Measurements from ENCODE around the gene ETS2.

The ETS2 gene

GRCh38 chr21:38833117-38833516 lies 27.4 kb downstream of the ETS2 start:
- no peak overlapping the region for H3K27ac ChIP-seq (ENCODE audit: low read depth, low read length)
- H3K36me3 ChIP-seq (ENCODE audit: control insufficient read depth in 5 of 5, insufficient read depth in 5 of 5, low read length in 5 of 5) = no peaks in the 10 kb centered on the region
- H3K9ac ChIP-seq (ENCODE audit: low read length in 5 of 5) = no peak overlapping the region
- no peaks in the 10 kb centered on the region for H3K27me3 ChIP-seq (ENCODE audit: control insufficient read depth in 5 of 5, insufficient read depth in 4 of 5, low read length in 5 of 5)
- H3K9me3 ChIP-seq (ENCODE audit: control insufficient read depth in 5 of 5, low read length in 5 of 5) = no peaks in the 10 kb centered on the region
- peaks cover 10 to 13% (median 12%) of the 10 kb centered on the region in 5 donors for H3K4me1 ChIP-seq (ENCODE audit: control insufficient read depth in 5 of 5, insufficient read depth in 5 of 5, low read length in 5 of 5)
- no peak overlapping the region for H3K4me3 ChIP-seq (ENCODE audit: low read depth in 1 of 5, low read length in 5 of 5)

- H3K27ac ChIP-seq (ENCODE audit: low read depth, low read length) = no peak overlapping the region
- no peak overlapping the region for H3K4me3 ChIP-seq (ENCODE audit: low read depth in 1 of 5, low read length in 5 of 5)
- H3K4me1 ChIP-seq (ENCODE audit: control insufficient read depth in 5 of 5, insufficient read depth in 5 of 5, low read length in 5 of 5) = peaks cover 10 to 13% (median 12%) of the 10 kb centered on the region in 5 donors
These were observed 29.0 kb downstream of the ETS2 start for GRCh38 chr21:38834725-38835124.

GRCh38 chr21:38837806-38838461 lies 32.2 kb downstream of the ETS2 start:
- H3K9ac ChIP-seq (ENCODE audit: low read length in 5 of 5) = no peak overlapping the region
- H3K4me1 ChIP-seq (ENCODE audit: control insufficient read depth in 5 of 5, insufficient read depth in 5 of 5, low read length in 5 of 5) = no peaks in the 10 kb centered on the region
- H3K36me3 ChIP-seq (ENCODE audit: control insufficient read depth in 5 of 5, insufficient read depth in 5 of 5, low read length in 5 of 5) = no peaks in the 10 kb centered on the region
- H3K4me3 ChIP-seq (ENCODE audit: low read depth in 1 of 5, low read length in 5 of 5) = no peak overlapping the region
- no peaks in the 10 kb centered on the region for H3K9me3 ChIP-seq (ENCODE audit: control insufficient read depth in 5 of 5, low read length in 5 of 5)
- H3K27ac ChIP-seq (ENCODE audit: low read depth, low read length) = no peak overlapping the region
- no peaks in the 10 kb centered on the region for H3K27me3 ChIP-seq (ENCODE audit: control insufficient read depth in 5 of 5, insufficient read depth in 4 of 5, low read length in 5 of 5)

More at GRCh38 chr21:38834725-38835124, 29.0 kb downstream of the ETS2 start:
- H3K9me3 ChIP-seq (ENCODE audit: control insufficient read depth in 5 of 5, low read length in 5 of 5) = no peaks in the 10 kb centered on the region
- H3K9ac ChIP-seq (ENCODE audit: low read length in 5 of 5) = no peak overlapping the region
- no peaks in the 10 kb centered on the region for H3K27me3 ChIP-seq (ENCODE audit: control insufficient read depth in 5 of 5, insufficient read depth in 4 of 5, low read length in 5 of 5)
- H3K36me3 ChIP-seq (ENCODE audit: control insufficient read depth in 5 of 5, insufficient read depth in 5 of 5, low read length in 5 of 5) = no peaks in the 10 kb centered on the region

GRCh38 chr21:38838598-38839327 lies 33.0 kb downstream of the ETS2 start:
- Histone ChIP-seq H3K27ac (ENCODE audit: low read depth, low read length) (no peak overlapping the region), H3K9me3 (ENCODE audit: control insufficient read depth in 5 of 5, low read length in 5 of 5) (no peaks in the 10 kb centered on the region), H3K9ac (ENCODE audit: low read length in 5 of 5) (no peak overlapping the region), H3K4me1 (ENCODE audit: control insufficient read depth in 5 of 5, insufficient read depth in 5 of 5, low read length in 5 of 5) (no peaks in the 10 kb centered on the region), H3K4me3 (ENCODE audit: low read depth in 1 of 5, low read length in 5 of 5) (no peak overlapping the region), H3K27me3 (ENCODE audit: control insufficient read depth in 5 of 5, insufficient read depth in 4 of 5, low read length in 5 of 5) (no peaks in the 10 kb centered on the region), H3K36me3 (ENCODE audit: control insufficient read depth in 5 of 5, insufficient read depth in 5 of 5, low read length in 5 of 5) (no peaks in the 10 kb centered on the region)

GRCh38 chr21:38839328-38840286 lies 33.9 kb downstream of the ETS2 start:
- H3K36me3 ChIP-seq (ENCODE audit: control insufficient read depth in 5 of 5, insufficient read depth in 5 of 5, low read length in 5 of 5) = no peaks in the 10 kb centered on the region
- H3K27ac ChIP-seq (ENCODE audit: low read depth, low read length) = no peak overlapping the region
- no peaks in the 10 kb centered on the region for H3K9me3 ChIP-seq (ENCODE audit: control insufficient read depth in 5 of 5, low read length in 5 of 5)
- no peak overlapping the region for H3K4me3 ChIP-seq (ENCODE audit: low read depth in 1 of 5, low read length in 5 of 5)
- H3K9ac ChIP-seq (ENCODE audit: low read length in 5 of 5) = no peak overlapping the region
- no peaks in the 10 kb centered on the region for H3K27me3 ChIP-seq (ENCODE audit: control insufficient read depth in 5 of 5, insufficient read depth in 4 of 5, low read length in 5 of 5)
- H3K4me1 ChIP-seq (ENCODE audit: control insufficient read depth in 5 of 5, insufficient read depth in 5 of 5, low read length in 5 of 5) = no peaks in the 10 kb centered on the region

- H3K9ac ChIP-seq (ENCODE audit: low read length in 5 of 5) = no peak overlapping the region
- H3K9me3 ChIP-seq (ENCODE audit: control insufficient read depth in 5 of 5, low read length in 5 of 5) = no peaks in the 10 kb centered on the region
- H3K4me3 ChIP-seq (ENCODE audit: low read depth in 1 of 5, low read length in 5 of 5) = no peak overlapping the region
- no peaks in the 10 kb centered on the region for H3K27me3 ChIP-seq (ENCODE audit: control insufficient read depth in 5 of 5, insufficient read depth in 4 of 5, low read length in 5 of 5)
- no peak overlapping the region for H3K27ac ChIP-seq (ENCODE audit: low read depth, low read length)
- H3K36me3 ChIP-seq (ENCODE audit: control insufficient read depth in 5 of 5, insufficient read depth in 5 of 5, low read length in 5 of 5) = no peaks in the 10 kb centered on the region
- H3K4me1 ChIP-seq (ENCODE audit: control insufficient read depth in 5 of 5, insufficient read depth in 5 of 5, low read length in 5 of 5) = no peaks in the 10 kb centered on the region
These were observed 34.9 kb downstream of the ETS2 start for GRCh38 chr21:38840456-38841300.

- H3K9ac ChIP-seq (ENCODE audit: low read length in 5 of 5) = no peak overlapping the region
- H3K27me3 ChIP-seq (ENCODE audit: control insufficient read depth in 5 of 5, insufficient read depth in 4 of 5, low read length in 5 of 5) = no peaks in the 10 kb centered on the region
- H3K36me3 ChIP-seq (ENCODE audit: control insufficient read depth in 5 of 5, insufficient read depth in 5 of 5, low read length in 5 of 5) = no peaks in the 10 kb centered on the region
- no peaks in the 10 kb centered on the region for H3K4me1 ChIP-seq (ENCODE audit: control insufficient read depth in 5 of 5, insufficient read depth in 5 of 5, low read length in 5 of 5)
- H3K4me3 ChIP-seq (ENCODE audit: low read depth in 1 of 5, low read length in 5 of 5) = no peak overlapping the region
- no peak overlapping the region for H3K27ac ChIP-seq (ENCODE audit: low read depth, low read length)
- H3K9me3 ChIP-seq (ENCODE audit: control insufficient read depth in 5 of 5, low read length in 5 of 5) = no peaks in the 10 kb centered on the region
These were observed 35.7 kb downstream of the ETS2 start for GRCh38 chr21:38841472-38841871.

- no peaks in the 10 kb centered on the region for H3K9me3 ChIP-seq (ENCODE audit: control insufficient read depth in 5 of 5, low read length in 5 of 5)
- no peaks in the 10 kb centered on the region for H3K27me3 ChIP-seq (ENCODE audit: control insufficient read depth in 5 of 5, insufficient read depth in 4 of 5, low read length in 5 of 5)
- no peaks in the 10 kb centered on the region for H3K36me3 ChIP-seq (ENCODE audit: control insufficient read depth in 5 of 5, insufficient read depth in 5 of 5, low read length in 5 of 5)
- H3K9ac ChIP-seq (ENCODE audit: low read length in 5 of 5) = no peak overlapping the region
- H3K4me3 ChIP-seq (ENCODE audit: low read depth in 1 of 5, low read length in 5 of 5) = no peak overlapping the region
- no peak overlapping the region for H3K27ac ChIP-seq (ENCODE audit: low read depth, low read length)
- H3K4me1 ChIP-seq (ENCODE audit: control insufficient read depth in 5 of 5, insufficient read depth in 5 of 5, low read length in 5 of 5) = no peaks in the 10 kb centered on the region
These were observed 36.4 kb downstream of the ETS2 start for GRCh38 chr21:38842079-38842478.

- Histone ChIP-seq H3K4me3 (ENCODE audit: low read depth in 1 of 5, low read length in 5 of 5) (no peak overlapping the region), H3K27me3 (ENCODE audit: control insufficient read depth in 5 of 5, insufficient read depth in 4 of 5, low read length in 5 of 5) (no peaks in the 10 kb centered on the region), H3K4me1 (ENCODE audit: control insufficient read depth in 5 of 5, insufficient read depth in 5 of 5, low read length in 5 of 5) (peaks cover 0 to 13% (median 0%) of the 10 kb centered on the region in 5 donors), H3K9ac (ENCODE audit: low read length in 5 of 5) (no peak overlapping the region), H3K9me3 (ENCODE audit: control insufficient read depth in 5 of 5, low read length in 5 of 5) (no peaks in the 10 kb centered on the region), H3K27ac (ENCODE audit: low read depth, low read length) (no peak overlapping the region), H3K36me3 (ENCODE audit: control insufficient read depth in 5 of 5, insufficient read depth in 5 of 5, low read length in 5 of 5) (no peaks in the 10 kb centered on the region)
These were observed 37.6 kb downstream of the ETS2 start for GRCh38 chr21:38843379-38843778.
